ENCODE results near the gene MED8.

Gene MED8

GRCh38 chr1:43363935-43364525 is 25.6 kb downstream of the MED8 start:
- in situ Hi-C loops (cut with HindIII; ENCODE audit: low sequenced_read_pairs), result no loop called here

- in situ Hi-C loops (cut with HindIII; ENCODE audit: low sequenced_read_pairs), result no loop called here
Measured at GRCh38 chr1:43363283-43363934, 26.2 kb downstream of the MED8 start.

GRCh38 chr1:43360616-43361015 is 29.0 kb downstream of the MED8 start:
- in situ Hi-C loops (cut with HindIII; ENCODE audit: low sequenced_read_pairs), result no loop called here

GRCh38 chr1:43359696-43360095 is 29.9 kb downstream of the MED8 start:
- in situ Hi-C loops (cut with HindIII; ENCODE audit: low sequenced_read_pairs), result no loop called here

- in situ Hi-C loops (cut with HindIII; ENCODE audit: low sequenced_read_pairs), result no loop called here
Measured at GRCh38 chr1:43358746-43359693, 30.6 kb downstream of the MED8 start, which contains the start of gene CDC20. TSS of gene CDC20 (plus strand) at chr1:43358981. CDS start at chr1:43359216, 235 bp downstream.

- in situ Hi-C loops (cut with HindIII; ENCODE audit: low sequenced_read_pairs), result no loop called here
Measured at GRCh38 chr1:43358121-43358745, 31.4 kb downstream of the MED8 start.

- in situ Hi-C loops (cut with HindIII; ENCODE audit: low sequenced_read_pairs), result no loop called here
Measured at GRCh38 chr1:43357251-43357650, 32.3 kb downstream of the MED8 start.

GRCh38 chr1:43354936-43355335 is 34.7 kb downstream of the MED8 start:
- in situ Hi-C loops (cut with HindIII; ENCODE audit: low sequenced_read_pairs), result no loop called here

GRCh38 chr1:43354471-43354870 is 35.1 kb downstream of the MED8 start:
- in situ Hi-C loops (cut with HindIII; ENCODE audit: low sequenced_read_pairs), result no loop called here

- in situ Hi-C loops (cut with HindIII; ENCODE audit: low sequenced_read_pairs), result no loop called here
Measured at GRCh38 chr1:43352881-43353280, 36.7 kb downstream of the MED8 start.

GRCh38 chr1:43352351-43352705 is 37.3 kb downstream of the MED8 start:
- in situ Hi-C loops (cut with HindIII; ENCODE audit: low sequenced_read_pairs), result no loop called here

- in situ Hi-C loops (cut with HindIII; ENCODE audit: low sequenced_read_pairs), result no loop called here
Measured at GRCh38 chr1:43351421-43352350, 37.9 kb downstream of the MED8 start.

- in situ Hi-C loops (cut with HindIII; ENCODE audit: low sequenced_read_pairs), result no loop called here
Measured at GRCh38 chr1:43350976-43351375, 38.6 kb downstream of the MED8 start.

GRCh38 chr1:43349594-43350306 is 39.9 kb downstream of the MED8 start:
- in situ Hi-C loops (cut with HindIII; ENCODE audit: low sequenced_read_pairs), result no loop called here

- in situ Hi-C loops (cut with HindIII; ENCODE audit: low sequenced_read_pairs), result no loop called here
Measured at GRCh38 chr1:43348809-43349593, 40.6 kb downstream of the MED8 start.

GRCh38 chr1:43348343-43348808 is 41.2 kb downstream of the MED8 start:
- in situ Hi-C loops (cut with HindIII; ENCODE audit: low sequenced_read_pairs), result no loop called here

- in situ Hi-C loops (cut with HindIII; ENCODE audit: low sequenced_read_pairs), result no loop called here
Measured at GRCh38 chr1:43346636-43347035, 43.0 kb downstream of the MED8 start.

GRCh38 chr1:43345120-43345519 is 44.5 kb downstream of the MED8 start:
- in situ Hi-C loops (cut with HindIII; ENCODE audit: low sequenced_read_pairs), result no loop called here

All from endothelial cell of hepatic sinusoid (primary cell).